Mesendoderm (in vitro differentiated cells): ENCODE measurements around the gene KPNB1.

Experiments
- DNase-seq: peaks from one replicate; pipeline ENCODE4 v3.0.0; 2013
- H2AK5ac ChIP-seq: 2 replicates; pipeline ENCODE4 v1.6.1; 2013; ENCODE audit warnings: low read length, inconsistent platforms
- H2BK120ac ChIP-seq: 2 replicates; pipeline ENCODE4 v1.6.1; 2013; ENCODE audit warnings: low read depth, mild to moderate bottlenecking, low read length, moderate library complexity, mixed read lengths
- H2BK15ac ChIP-seq: replicated peaks from 2 replicates; pipeline ENCODE4 v1.6.1; 2013; ENCODE audit warnings: low read depth, mild to moderate bottlenecking, moderate library complexity
- H2BK5ac ChIP-seq: 2 replicates; pipeline ENCODE4 v1.6.1; 2013; ENCODE audit warnings: low read length, inconsistent platforms
- H3K18ac ChIP-seq: 2 replicates; pipeline ENCODE4 v1.6.1; 2013; ENCODE audit warnings: mild to moderate bottlenecking, low read length, mixed read lengths
- H3K23ac ChIP-seq: one replicate; pipeline ENCODE4 v1.6.1; 2013; ENCODE audit warnings: low read length
- H3K27ac ChIP-seq: 2 replicates; pipeline ENCODE4 v1.5.1; 2013; ENCODE audit warnings: low read depth, mild to moderate bottlenecking, inconsistent platforms, low read length, moderate library complexity
- H3K27me3 ChIP-seq: 2 replicates; pipeline ENCODE4 v1.6.1; 2013; ENCODE audit warnings: low read length, control low read depth, mild to moderate bottlenecking, inconsistent platforms; ENCODE audit not compliant: insufficient read depth, poor library complexity
- H3K36me3 ChIP-seq: 2 replicates; pipeline ENCODE4 v1.6.1; 2013; ENCODE audit warnings: low read length, inconsistent platforms; ENCODE audit not compliant: control insufficient read depth, insufficient read depth
- H3K4ac ChIP-seq: one replicate; pipeline ENCODE4 v1.6.1; 2013; ENCODE audit warnings: low read depth, mild to moderate bottlenecking, low read length, moderate library complexity
- H3K4me1 ChIP-seq: 2 replicates; pipeline ENCODE4 v1.6.1; 2013; ENCODE audit warnings: low read depth, low read length, inconsistent platforms; ENCODE audit not compliant: control insufficient read depth
- H3K4me2 ChIP-seq: 2 replicates; pipeline ENCODE4 v1.6.1; 2013; ENCODE audit warnings: low read length
- H3K4me3 ChIP-seq: 2 replicates; pipeline ENCODE4 v1.5.1; 2013; ENCODE audit warnings: mild to moderate bottlenecking, low read length
- H3K56ac ChIP-seq: one replicate; pipeline ENCODE4 v1.6.1; 2013; ENCODE audit warnings: low read length
- H3K79me1 ChIP-seq: 2 replicates; pipeline ENCODE4 v1.6.1; 2013; ENCODE audit warnings: low read length, inconsistent platforms
- H3K79me2 ChIP-seq: 2 replicates; pipeline ENCODE4 v1.6.1; 2013; ENCODE audit warnings: mild to moderate bottlenecking, low read length; ENCODE audit not compliant: control insufficient read depth, insufficient read depth
- H3K9ac ChIP-seq: 2 replicates; pipeline ENCODE4 v1.6.1; 2013; ENCODE audit warnings: low read length, inconsistent platforms
- H4K5ac ChIP-seq: one replicate; pipeline ENCODE4 v1.6.1; 2013; ENCODE audit warnings: low read length
- H4K8ac ChIP-seq: one replicate; pipeline ENCODE4 v1.6.1; 2013; ENCODE audit warnings: low read depth, mild to moderate bottlenecking, control low read depth, low read length, moderate library complexity
- WGBS: extraction: QIAGEN DNeasy Blood & Tissue Kit; methylation state at CpG from one replicate; pipeline ENCODE4 v1.1.7; 2013; ENCODE audit warnings: low lambda C conversion rate, missing lambda C conversion rate; ENCODE audit not compliant: insufficient coverage; ENCODE audit errors: extremely low coverage; 5-methylcytosine and 5-hydroxymethylcytosine counted together

KPNB1 gene

GRCh38 chr17:47716375-47716774, 66.7 kb downstream of the KPNB1 start:
- no peak overlapping the region for H2AK5ac ChIP-seq
- H3K36me3 ChIP-seq: no peaks in the 10 kb centered on the region
- H3K27me3 ChIP-seq: no peaks in the 10 kb centered on the region

GRCh38 chr17:47717261-47717697, 67.6 kb downstream of the KPNB1 start:
- Histone ChIP-seq H3K79me2 (no peaks in the 10 kb centered on the region), H2AK5ac (no peak overlapping the region), H3K18ac (no peak overlapping the region), H2BK5ac (no peak overlapping the region), H4K8ac (no peak overlapping the region), H2BK120ac (no peak overlapping the region), H3K9ac (no peak overlapping the region), H3K79me1 (no peaks in the 10 kb centered on the region), H3K36me3 (no peaks in the 10 kb centered on the region), H3K27me3 (no peaks in the 10 kb centered on the region), H2BK15ac (no peak overlapping the region), H3K4me3 (no peak overlapping the region), H3K4me1 (no peaks in the 10 kb centered on the region), H3K23ac (no peak overlapping the region), H3K27ac (no peak overlapping the region), H4K5ac (no peak overlapping the region), H3K56ac (no peak overlapping the region), H3K4me2 (no peak overlapping the region), H3K4ac (no peak overlapping the region)
- WGBS: no CpG with 5 or more reads among the region's 2 CpGs
- DNase-seq: no peak

More at GRCh38 chr17:47716375-47716774, 66.7 kb downstream of the KPNB1 start:
- H3K9ac ChIP-seq: no peak overlapping the region
- no peaks in the 10 kb centered on the region for H3K4me1 ChIP-seq
- no peak overlapping the region for H3K4me3 ChIP-seq
- H3K4me2 ChIP-seq: no peak overlapping the region
- no CpG with 5 or more reads among the region's 3 CpGs for WGBS
- no peak overlapping the region for H3K4ac ChIP-seq
- H3K27ac ChIP-seq: no peak overlapping the region
- H4K8ac ChIP-seq: no peak overlapping the region
- H3K56ac ChIP-seq: no peak overlapping the region
- H3K18ac ChIP-seq: no peak overlapping the region
- no peaks in the 10 kb centered on the region for H3K79me2 ChIP-seq
- H2BK15ac ChIP-seq: no peak overlapping the region
- no peak for DNase-seq
- no peak overlapping the region for H4K5ac ChIP-seq
- no peak overlapping the region for H2BK5ac ChIP-seq
- no peak overlapping the region for H2BK120ac ChIP-seq
- H3K23ac ChIP-seq: no peak overlapping the region
- no peaks in the 10 kb centered on the region for H3K79me1 ChIP-seq

- Histone ChIP-seq H4K8ac (no peak overlapping the region), H3K79me2 (no peaks in the 10 kb centered on the region), H3K27me3 (no peaks in the 10 kb centered on the region), H3K36me3 (no peaks in the 10 kb centered on the region), H3K9ac (no peak overlapping the region), H4K5ac (no peak overlapping the region), H3K79me1 (no peaks in the 10 kb centered on the region), H3K4ac (no peak overlapping the region), H2BK5ac (no peak overlapping the region), H3K23ac (no peak overlapping the region), H3K4me1 (no peaks in the 10 kb centered on the region), H3K4me2 (no peak overlapping the region), H3K27ac (no peak overlapping the region), H3K56ac (no peak overlapping the region), H2BK15ac (no peak overlapping the region), H3K4me3 (no peak overlapping the region), H2BK120ac (no peak overlapping the region), H3K18ac (no peak overlapping the region), H2AK5ac (no peak overlapping the region)
- DNase-seq: no peak
- no CpG with 5 or more reads among the region's 9 CpGs for WGBS
Measured at GRCh38 chr17:47717979-47718621, 68.4 kb downstream of the KPNB1 start.

- Histone ChIP-seq H3K4ac (no peak overlapping the region), H3K27me3 (no peaks in the 10 kb centered on the region), H4K8ac (no peak overlapping the region), H3K23ac (no peak overlapping the region), H2BK15ac (no peak overlapping the region), H2BK5ac (no peak overlapping the region), H3K9ac (no peak overlapping the region), H3K18ac (no peak overlapping the region), H2AK5ac (no peak overlapping the region), H3K4me1 (no peaks in the 10 kb centered on the region), H3K4me2 (no peak overlapping the region), H3K79me2 (no peaks in the 10 kb centered on the region), H3K36me3 (no peaks in the 10 kb centered on the region), H3K79me1 (no peaks in the 10 kb centered on the region), H2BK120ac (no peak overlapping the region), H3K56ac (no peak overlapping the region), H4K5ac (no peak overlapping the region), H3K27ac (no peak overlapping the region), H3K4me3 (no peak overlapping the region)
- no CpG with 5 or more reads among the region's 8 CpGs for WGBS
- no peak for DNase-seq
Measured at GRCh38 chr17:47718634-47719405, 69.1 kb downstream of the KPNB1 start.

GRCh38 chr17:47719411-47720152, 69.9 kb downstream of the KPNB1 start:
- no peaks in the 10 kb centered on the region for H3K4me1 ChIP-seq

More at GRCh38 chr17:47719411-47720152, 69.9 kb downstream of the KPNB1 start:
- no peak overlapping the region for H2BK120ac ChIP-seq
- no peak overlapping the region for H3K27ac ChIP-seq
- no peaks in the 10 kb centered on the region for H3K27me3 ChIP-seq
- no peak for DNase-seq
- H3K4ac ChIP-seq: no peak overlapping the region
- H3K4me3 ChIP-seq: no peak overlapping the region
- no CpG with 5 or more reads among the region's 9 CpGs for WGBS
- no peak overlapping the region for H2AK5ac ChIP-seq
- H3K79me1 ChIP-seq: no peaks in the 10 kb centered on the region
- H4K8ac ChIP-seq: no peak overlapping the region
- no peak overlapping the region for H4K5ac ChIP-seq
- H2BK5ac ChIP-seq: no peak overlapping the region
- H3K36me3 ChIP-seq: no peaks in the 10 kb centered on the region
- H3K23ac ChIP-seq: no peak overlapping the region
- H3K79me2 ChIP-seq: no peaks in the 10 kb centered on the region
- H2BK15ac ChIP-seq: no peak overlapping the region
- H3K4me2 ChIP-seq: no peak overlapping the region
- H3K56ac ChIP-seq: no peak overlapping the region
- no peak overlapping the region for H3K18ac ChIP-seq
- H3K9ac ChIP-seq: no peak overlapping the region
